AG09309 (cell line): ENCODE results near the gene KRT15.

ENCODE experiments used
- DNase-seq: peaks from one replicate; pipeline ENCODE4 v3.0.0-alpha.2; 2010; ENCODE audit warnings: low read depth
- H3K4me3 ChIP-seq: 2 replicates; pipeline ENCODE4 v1.5.1; 2011; ENCODE audit warnings: mild to moderate bottlenecking, low read depth, low read length, moderate library complexity; ENCODE audit not compliant: control insufficient read depth
- TF ChIP-seq, protein P1 (sequence below): IDR thresholded peaks from 2 replicates; pipeline ENCODE4 v1.5.1; 2011; ENCODE audit warnings: mild to moderate bottlenecking, low read depth, low read length, inconsistent platforms; ENCODE audit not compliant: insufficient read depth, control insufficient read depth; ENCODE audit errors: missing control alignments

KRT15 gene

DNA sequence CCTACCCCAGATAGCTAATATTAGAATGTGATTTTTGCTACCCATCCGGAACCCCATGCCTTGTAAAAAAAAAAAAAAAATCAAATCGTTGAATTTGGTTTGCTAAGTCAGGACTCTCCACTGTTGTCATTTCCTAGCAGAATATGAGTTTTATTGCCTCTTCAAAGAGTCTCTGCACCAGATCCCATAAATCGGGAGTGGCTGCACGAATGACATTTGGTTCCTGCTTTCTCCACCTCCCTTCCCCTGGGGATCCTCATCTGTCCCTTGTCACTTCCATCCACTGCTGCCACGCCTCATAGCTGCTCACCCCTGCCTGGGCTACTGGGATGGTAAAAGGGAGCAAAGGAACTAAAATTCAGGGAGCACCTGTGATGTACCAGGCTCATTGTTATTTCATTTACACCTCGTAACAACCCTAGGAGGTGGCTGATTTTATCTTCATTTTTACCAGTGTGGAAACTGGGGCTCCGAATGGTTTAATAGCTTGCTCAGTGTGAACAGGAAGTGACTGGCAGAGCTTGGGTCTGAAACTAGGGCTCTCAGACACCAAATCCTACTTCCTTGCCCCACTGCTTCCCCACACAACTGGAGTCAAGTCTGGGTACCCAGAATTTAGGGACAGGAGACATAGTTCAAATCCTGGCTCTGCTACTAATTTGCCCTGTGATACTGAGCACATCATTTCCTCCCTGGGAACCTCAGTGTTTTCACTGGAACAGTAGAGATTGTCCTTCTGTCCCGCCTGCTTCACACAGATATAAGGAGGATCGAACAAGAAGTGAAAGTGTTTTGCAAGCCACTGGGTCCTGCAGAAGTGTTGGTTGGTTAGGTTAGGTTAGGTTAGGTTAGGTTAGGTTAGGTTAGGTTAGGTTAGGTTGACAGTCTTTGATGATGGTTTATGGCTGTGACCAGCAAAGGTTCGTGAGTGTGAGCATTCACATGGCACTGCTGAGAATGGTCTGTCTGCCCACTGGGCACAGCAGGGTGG is 28.4 kb downstream of the KRT15 start:
- TF ChIP-seq, protein P1, sequence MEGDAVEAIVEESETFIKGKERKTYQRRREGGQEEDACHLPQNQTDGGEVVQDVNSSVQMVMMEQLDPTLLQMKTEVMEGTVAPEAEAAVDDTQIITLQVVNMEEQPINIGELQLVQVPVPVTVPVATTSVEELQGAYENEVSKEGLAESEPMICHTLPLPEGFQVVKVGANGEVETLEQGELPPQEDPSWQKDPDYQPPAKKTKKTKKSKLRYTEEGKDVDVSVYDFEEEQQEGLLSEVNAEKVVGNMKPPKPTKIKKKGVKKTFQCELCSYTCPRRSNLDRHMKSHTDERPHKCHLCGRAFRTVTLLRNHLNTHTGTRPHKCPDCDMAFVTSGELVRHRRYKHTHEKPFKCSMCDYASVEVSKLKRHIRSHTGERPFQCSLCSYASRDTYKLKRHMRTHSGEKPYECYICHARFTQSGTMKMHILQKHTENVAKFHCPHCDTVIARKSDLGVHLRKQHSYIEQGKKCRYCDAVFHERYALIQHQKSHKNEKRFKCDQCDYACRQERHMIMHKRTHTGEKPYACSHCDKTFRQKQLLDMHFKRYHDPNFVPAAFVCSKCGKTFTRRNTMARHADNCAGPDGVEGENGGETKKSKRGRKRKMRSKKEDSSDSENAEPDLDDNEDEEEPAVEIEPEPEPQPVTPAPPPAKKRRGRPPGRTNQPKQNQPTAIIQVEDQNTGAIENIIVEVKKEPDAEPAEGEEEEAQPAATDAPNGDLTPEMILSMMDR, result no peak
- H3K4me3 ChIP-seq, result no peak overlapping the region
- no peak for DNase-seq

DNA sequence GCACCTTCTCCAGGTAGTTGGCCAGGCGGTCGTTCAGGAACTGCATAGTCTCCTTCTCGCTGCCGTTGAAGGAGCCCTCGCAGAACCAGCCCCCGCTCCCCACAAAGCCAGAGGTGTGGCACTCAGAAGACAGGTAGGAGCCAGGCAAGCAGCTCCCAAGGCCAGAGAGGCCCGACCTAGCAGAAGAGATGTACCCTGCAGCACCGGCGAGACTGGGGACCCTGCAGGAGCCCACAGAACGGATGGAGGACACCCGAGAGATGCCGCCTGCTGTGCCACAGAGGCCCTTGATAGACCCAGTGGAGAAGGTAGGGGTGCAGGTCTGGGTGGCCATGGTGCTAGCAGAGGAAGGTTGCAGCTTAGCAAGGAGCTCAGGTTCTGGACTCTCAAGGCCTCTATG is 29.2 kb downstream of the KRT15 start, which contains the start of gene KRT36:
KRT36 (minus strand) TSS at position 380 of the 400 bp plus-strand sequence; CDS start at position 334, 46 bp downstream.
- no peak for DNase-seq
- TF ChIP-seq, protein P1, result no peak
- H3K4me3 ChIP-seq, result no peak within 1 kb of the TSS

DNA sequence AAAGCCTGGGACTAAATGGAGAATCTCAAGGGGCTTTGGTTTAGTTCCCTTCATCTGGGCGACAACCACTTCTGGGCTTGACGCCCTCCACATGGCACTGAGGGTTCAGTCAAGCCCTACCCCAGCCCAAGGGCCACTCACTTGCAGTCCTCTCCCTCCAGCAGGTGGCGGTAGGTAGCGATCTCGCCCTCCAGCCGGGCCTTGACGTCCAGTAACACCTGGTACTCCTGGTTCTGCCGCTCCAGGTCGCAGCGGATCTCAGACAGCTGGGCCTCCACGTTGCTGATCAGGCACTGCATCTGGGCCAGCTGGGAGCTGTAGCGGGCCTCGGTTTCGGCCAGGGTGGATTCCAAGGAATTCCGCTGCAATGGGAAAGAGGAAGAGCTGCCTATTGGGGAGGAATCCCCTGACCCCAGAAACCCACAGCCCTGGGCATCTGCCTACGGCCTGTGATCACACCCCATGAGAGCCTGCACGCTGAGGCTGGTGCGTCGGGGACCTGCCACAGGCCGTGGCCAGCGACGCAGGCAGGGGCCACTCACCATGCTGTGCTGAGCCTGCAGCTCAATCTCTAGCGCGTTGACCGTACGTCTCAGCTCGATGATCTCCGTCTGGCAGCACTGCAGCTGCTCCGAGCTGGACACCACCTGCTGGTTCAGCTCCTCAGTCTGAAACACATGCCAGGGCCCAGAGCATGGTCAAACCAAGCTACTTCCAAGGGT is 31.7 kb downstream of the KRT15 start:
- TF ChIP-seq, protein P1, result peak; percentile 24
- H3K4me3 ChIP-seq, result no peak overlapping the region
- DNase-seq, result no peak

DNA sequence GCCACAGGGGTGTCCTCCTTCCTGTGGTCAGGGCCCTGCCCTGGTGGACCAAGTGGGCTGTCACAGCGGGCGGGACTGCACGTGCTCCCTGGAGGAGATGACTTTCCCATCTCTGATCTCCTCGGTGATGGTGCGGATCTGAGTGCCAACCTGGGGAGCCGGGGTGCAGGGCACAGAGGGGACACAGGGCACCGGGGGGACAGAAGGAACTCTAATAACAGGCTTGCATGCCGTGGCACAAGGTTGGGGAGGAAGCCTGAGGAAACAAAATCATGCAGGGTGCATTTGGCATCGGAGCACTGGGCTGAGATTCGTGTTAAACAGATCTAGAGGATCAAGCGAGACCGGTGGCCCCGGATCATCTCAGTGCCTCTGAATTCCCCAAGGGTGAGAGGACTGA is 32.4 kb downstream of the KRT15 start:
- no peak for DNase-seq
- TF ChIP-seq, protein P1, result no peak
- no peak overlapping the region for H3K4me3 ChIP-seq

DNA sequence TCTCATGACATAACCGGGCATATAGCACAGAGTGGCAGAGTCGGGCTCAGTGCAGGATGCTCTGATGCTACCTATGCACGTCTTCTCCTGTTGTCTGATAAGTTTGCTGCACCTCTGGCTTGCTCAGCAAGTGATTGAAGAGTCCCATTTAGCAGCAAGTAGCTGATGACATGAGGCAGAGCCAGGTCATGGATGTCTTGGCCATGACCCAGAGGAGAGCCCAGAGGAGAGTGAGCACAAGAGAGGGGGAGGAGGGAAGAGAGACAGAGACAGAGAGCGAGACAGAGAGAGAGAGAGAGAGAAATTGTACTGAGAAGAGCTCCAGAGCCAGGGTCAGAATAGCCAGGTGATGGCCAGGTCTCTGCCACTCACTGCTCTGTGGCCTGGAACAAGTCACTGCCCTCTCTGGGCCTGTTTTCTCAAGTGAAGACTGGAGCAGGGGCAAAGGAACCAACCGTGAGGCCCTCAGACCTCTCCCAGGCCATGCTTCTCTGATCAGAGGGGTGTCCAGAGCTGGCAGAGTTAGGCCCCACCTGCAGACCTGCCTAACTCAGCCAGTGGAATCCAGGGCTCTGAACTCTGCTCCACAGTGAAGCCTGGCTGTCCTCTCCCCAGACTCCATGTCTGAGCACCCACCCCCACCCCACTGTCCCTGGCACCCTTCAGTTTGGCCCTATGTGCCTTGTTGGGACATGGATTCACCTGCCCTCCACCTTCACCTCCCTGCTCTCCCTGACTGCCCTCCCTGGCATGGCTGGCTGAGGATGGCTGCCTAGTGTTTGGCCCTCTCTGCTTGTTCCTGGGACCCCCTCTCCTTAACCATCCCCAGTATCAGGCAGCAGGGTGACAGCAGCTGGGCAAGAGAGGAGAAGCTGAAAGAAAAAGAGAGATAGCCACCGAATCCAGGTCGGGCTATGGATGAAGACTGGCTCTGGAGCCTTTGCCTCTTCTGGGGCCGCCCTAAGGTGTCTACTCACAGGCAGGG is 33.5 kb downstream of the KRT15 start:
- H3K4me3 ChIP-seq, result no peak overlapping the region
- TF ChIP-seq, protein P1, result no peak
- DNase-seq, result no peak
